NCI-H128 (cell line): ENCODE measurements around the gene CNKSR1.

Experiments used
- DNase-seq: peaks from one replicate; lab custom pipeline; 2025; ENCODE audit not compliant: unreplicated experiment; lab: John Stamatoyannopoulos, UW

The CNKSR1 gene

GRCh38 chr1:26177182-26177684 is at the start of gene CNKSR1:
Gene CNKSR1 (plus strand): TSS chr1:26177491. CDS start chr1:26177548, 57 bp downstream.
- no peak for DNase-seq

GRCh38 chr1:26129778-26130177 is 47.5 kb upstream of the CNKSR1 start:
- no peak for DNase-seq

GRCh38 chr1:26130695-26131094 is 46.6 kb upstream of the CNKSR1 start:
- no peak for DNase-seq

- DNase-seq, result no peak
Measured at GRCh38 chr1:26132128-26132833, 45.0 kb upstream of the CNKSR1 start.

- DNase-seq, result no peak
Measured at GRCh38 chr1:26132834-26133167, 44.5 kb upstream of the CNKSR1 start.

- no peak for DNase-seq
Measured at GRCh38 chr1:26134466-26134865, 42.8 kb upstream of the CNKSR1 start.

GRCh38 chr1:26138974-26139558 is 38.2 kb upstream of the CNKSR1 start:
- DNase-seq, result no peak

- DNase-seq, result no peak
Measured at GRCh38 chr1:26142159-26142558, 35.1 kb upstream of the CNKSR1 start.

GRCh38 chr1:26145041-26145959 is 32.0 kb upstream of the CNKSR1 start:
- peak; percentile 87 for DNase-seq

GRCh38 chr1:26145960-26146294 is 31.4 kb upstream of the CNKSR1 start:
- no peak for DNase-seq

- no peak for DNase-seq
Measured at GRCh38 chr1:26148887-26149286, 28.4 kb upstream of the CNKSR1 start.

- DNase-seq, result no peak
Measured at GRCh38 chr1:26153966-26154532, 23.2 kb upstream of the CNKSR1 start.

- no peak for DNase-seq
Measured at GRCh38 chr1:26154750-26155149, 22.5 kb upstream of the CNKSR1 start.

GRCh38 chr1:26155370-26156284 is 21.7 kb upstream of the CNKSR1 start:
- DNase-seq, result no peak

GRCh38 chr1:26156285-26157038 is 20.8 kb upstream of the CNKSR1 start:
- no peak for DNase-seq

GRCh38 chr1:26158271-26158907 is 18.9 kb upstream of the CNKSR1 start:
- DNase-seq, result no peak

- no peak for DNase-seq
Measured at GRCh38 chr1:26158908-26159742, 18.2 kb upstream of the CNKSR1 start, which contains the start of gene FAM110D. Gene FAM110D (plus strand): TSS chr1:26159079. CDS start chr1:26161292, 2,213 bp downstream.

GRCh38 chr1:26159743-26160039 is 17.6 kb upstream of the CNKSR1 start:
- DNase-seq, result no peak
